Measurements from ENCODE around the gene REST. TPM values are rescaled to one million over a fixed set of nuclear protein-coding genes. Genes with fewer than 3 reads are reported as not detected.
"Not testable (repeated sequence)": the region's sequence is repeated elsewhere in the genome, so short reads cannot be mapped to it uniquely, and the experiment has no call there.

The REST gene
- total RNA-seq, 1 experiment from 2014 or later = 98.1 TPM

DNA sequence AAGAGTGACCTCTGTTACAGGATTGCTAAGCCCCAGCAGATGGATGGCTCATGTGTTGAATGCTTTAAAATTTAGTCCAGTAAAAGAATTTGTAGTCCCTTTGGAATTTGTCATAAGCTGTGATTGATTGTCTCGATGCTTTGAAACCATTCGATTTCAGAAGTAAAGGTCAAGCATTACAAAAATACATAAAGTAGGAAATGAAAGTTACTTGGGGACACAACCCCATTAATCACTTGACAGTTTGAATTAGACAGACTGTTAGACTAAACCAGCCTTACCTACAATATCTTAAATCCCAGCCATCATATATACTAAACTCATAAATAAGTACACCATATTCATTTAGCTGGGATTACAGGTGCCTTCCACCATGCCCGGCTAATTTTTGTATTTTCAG is 6.6 kb downstream of the REST start:
- no peak overlapping the region for H2BK20ac ChIP-seq (ENCODE audit: low read depth, low read length, poor library complexity, severe bottlenecking)
- WGBS (ENCODE audit: extremely low coverage, insufficient read length, low lambda C conversion rate) = no CpG with 5 or more reads among the region's 3 CpGs
- H3K79me1 ChIP-seq (ENCODE audit: insufficient read depth, low read depth, low read length, poor library complexity, severe bottlenecking) = peaks cover 12% of the 10 kb centered on the region
- TF ChIP-seq, protein P1, sequence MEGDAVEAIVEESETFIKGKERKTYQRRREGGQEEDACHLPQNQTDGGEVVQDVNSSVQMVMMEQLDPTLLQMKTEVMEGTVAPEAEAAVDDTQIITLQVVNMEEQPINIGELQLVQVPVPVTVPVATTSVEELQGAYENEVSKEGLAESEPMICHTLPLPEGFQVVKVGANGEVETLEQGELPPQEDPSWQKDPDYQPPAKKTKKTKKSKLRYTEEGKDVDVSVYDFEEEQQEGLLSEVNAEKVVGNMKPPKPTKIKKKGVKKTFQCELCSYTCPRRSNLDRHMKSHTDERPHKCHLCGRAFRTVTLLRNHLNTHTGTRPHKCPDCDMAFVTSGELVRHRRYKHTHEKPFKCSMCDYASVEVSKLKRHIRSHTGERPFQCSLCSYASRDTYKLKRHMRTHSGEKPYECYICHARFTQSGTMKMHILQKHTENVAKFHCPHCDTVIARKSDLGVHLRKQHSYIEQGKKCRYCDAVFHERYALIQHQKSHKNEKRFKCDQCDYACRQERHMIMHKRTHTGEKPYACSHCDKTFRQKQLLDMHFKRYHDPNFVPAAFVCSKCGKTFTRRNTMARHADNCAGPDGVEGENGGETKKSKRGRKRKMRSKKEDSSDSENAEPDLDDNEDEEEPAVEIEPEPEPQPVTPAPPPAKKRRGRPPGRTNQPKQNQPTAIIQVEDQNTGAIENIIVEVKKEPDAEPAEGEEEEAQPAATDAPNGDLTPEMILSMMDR (conservative IDR thresholded peaks at IDR 0.05) = no peak
- no peak overlapping the region for H4K8ac ChIP-seq (replicated peaks; ENCODE audit: insufficient read length, low read depth, low read length)
- no peak overlapping the region for H3T11ph ChIP-seq (ENCODE audit: low read length)
- no peak overlapping the region for H3K4me2 ChIP-seq (ENCODE audit: insufficient read depth, insufficient read length, low read length)
- no peak overlapping the region for H2BK12ac ChIP-seq (ENCODE audit: insufficient read length, low read depth, low read length)
- no peak overlapping the region for H3K23ac ChIP-seq (ENCODE audit: insufficient read length, low read depth, low read length)
- H3K27ac ChIP-seq (ENCODE audit: insufficient read length, low read depth, low read length) = no peak overlapping the region
- H3K9me3 ChIP-seq (ENCODE audit: control insufficient read depth, low read depth, low read length) = no peaks in the 10 kb centered on the region
- no peaks in the 10 kb centered on the region; the same call in 1 of the 2 replicates for H3K4me1 ChIP-seq (ENCODE audit: insufficient read depth, low read length)
- no peak overlapping the region for H2AK5ac ChIP-seq (ENCODE audit: insufficient read length, low read length)
- H3K79me2 ChIP-seq (ENCODE audit: insufficient read depth, low read length) = peaks cover 23% of the 10 kb centered on the region; the same call in 1 of the 2 replicates
- Mint-ChIP-seq H3K4me3 (no peak overlapping the region), H3K27me3 (ENCODE audit: low read depth) (no peaks in the 10 kb centered on the region), H3K4me1 (peaks cover 23 to 29% of the 10 kb centered on the region in 2 experiments), H3K9me3 (no peaks in the 10 kb centered on the region), H3K27ac (no peak overlapping the region), H3K36me3 (ENCODE audit: insufficient read depth in 1 of 3, low read depth in 3 of 3) (peaks cover 17 to 54% (median 33%) of the 10 kb centered on the region in 3 experiments)
- no peak overlapping the region for H3K18ac ChIP-seq (ENCODE audit: insufficient read length, low read depth, low read length)
- no peaks in the 10 kb centered on the region for H3K27me3 ChIP-seq (ENCODE audit: insufficient read depth, low read length)
- H2BK15ac ChIP-seq (ENCODE audit: low read depth, low read length) = no peak overlapping the region
- DNase-seq = no peak
- no peak overlapping the region for H3K56ac ChIP-seq (ENCODE audit: insufficient read length, low read depth, low read length)
- peaks cover 5% of the 10 kb centered on the region for H3K23me2 ChIP-seq (ENCODE audit: insufficient read length, low read depth, low read length, poor library complexity, severe bottlenecking)
- no peak overlapping the region for H4K91ac ChIP-seq (ENCODE audit: insufficient read length, low read depth, low read length)
- H4K20me1 ChIP-seq (ENCODE audit: control insufficient read depth, insufficient read depth, insufficient read length) = no peaks in the 10 kb centered on the region
- no peak overlapping the region for H4K5ac ChIP-seq (ENCODE audit: insufficient read length, low read depth, low read length)
- no peak overlapping the region for H2AFZ ChIP-seq (ENCODE audit: low read length)
- H3K4ac ChIP-seq (ENCODE audit: low read depth, low read length) = no peak overlapping the region
- no peak overlapping the region for H3K9ac ChIP-seq (ENCODE audit: extremely low read depth, insufficient read length, low read length)
- H2BK5ac ChIP-seq (ENCODE audit: insufficient read length, low read length) = no peak overlapping the region
- no peak overlapping the region for H3K14ac ChIP-seq (ENCODE audit: insufficient read depth, low read length)
- no peak overlapping the region for H2BK120ac ChIP-seq (ENCODE audit: low read depth, low read length, poor library complexity, severe bottlenecking)

DNA sequence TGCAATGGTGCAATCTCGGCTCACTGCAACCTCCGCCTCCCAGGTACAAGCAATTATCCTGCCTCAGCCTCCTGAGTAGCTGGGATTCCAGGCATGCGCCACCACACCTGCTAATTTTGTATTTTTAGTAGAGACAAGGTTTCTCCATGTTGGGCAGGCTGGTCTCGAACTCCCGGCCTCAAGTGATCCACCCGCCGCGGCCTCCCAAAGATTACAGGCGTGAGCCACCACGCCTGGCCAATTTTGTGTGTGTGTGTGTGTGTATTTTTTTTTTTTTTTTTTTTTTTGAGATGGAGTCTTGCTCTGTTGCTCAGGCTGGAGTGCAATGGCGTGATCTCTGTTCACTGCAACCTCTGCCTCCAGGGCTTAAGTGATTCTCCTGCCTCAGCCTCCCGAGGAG is 7.3 kb downstream of the REST start:
- H4K5ac ChIP-seq (ENCODE audit: insufficient read length, low read depth, low read length); DNase-seq; H2BK120ac ChIP-seq (ENCODE audit: low read depth, low read length, poor library complexity, severe bottlenecking); H3K27ac ChIP-seq (ENCODE audit: insufficient read length, low read depth, low read length); H3K4me1 ChIP-seq (ENCODE audit: insufficient read depth, low read length); H3K14ac ChIP-seq (ENCODE audit: insufficient read depth, low read length); H2AK5ac ChIP-seq (ENCODE audit: insufficient read length, low read length); H3T11ph ChIP-seq (ENCODE audit: low read length); H3K27me3 Mint-ChIP-seq (ENCODE audit: low read depth); H3K18ac ChIP-seq (ENCODE audit: insufficient read length, low read depth, low read length); H4K91ac ChIP-seq (ENCODE audit: insufficient read length, low read depth, low read length); H3K27me3 ChIP-seq (ENCODE audit: insufficient read depth, low read length); H3K27ac Mint-ChIP-seq; H3K23ac ChIP-seq (ENCODE audit: insufficient read length, low read depth, low read length); H3K23me2 ChIP-seq (ENCODE audit: insufficient read length, low read depth, low read length, poor library complexity, severe bottlenecking); H3K4ac ChIP-seq (ENCODE audit: low read depth, low read length); H3K56ac ChIP-seq (ENCODE audit: insufficient read length, low read depth, low read length); H3K9me3 Mint-ChIP-seq; H3K4me3 Mint-ChIP-seq; H2BK20ac ChIP-seq (ENCODE audit: low read depth, low read length, poor library complexity, severe bottlenecking); H2BK5ac ChIP-seq (ENCODE audit: insufficient read length, low read length); H2BK15ac ChIP-seq (ENCODE audit: low read depth, low read length); H4K8ac ChIP-seq (replicated peaks; ENCODE audit: insufficient read length, low read depth, low read length); H2AFZ ChIP-seq (ENCODE audit: low read length); H2BK12ac ChIP-seq (ENCODE audit: insufficient read length, low read depth, low read length); H3K9me3 ChIP-seq (ENCODE audit: control insufficient read depth, low read depth, low read length); H4K20me1 ChIP-seq (ENCODE audit: control insufficient read depth, insufficient read depth, insufficient read length); H3K9ac ChIP-seq (ENCODE audit: extremely low read depth, insufficient read length, low read length); H3K4me2 ChIP-seq (ENCODE audit: insufficient read depth, insufficient read length, low read length): not testable (repeated sequence)
- Histone ChIP-seq H3K79me2 (ENCODE audit: insufficient read depth, low read length) (peaks cover 21% of the 10 kb centered on the region; the same call in 1 of the 2 replicates), H3K79me1 (ENCODE audit: insufficient read depth, low read depth, low read length, poor library complexity, severe bottlenecking) (peaks cover 12% of the 10 kb centered on the region)
- WGBS (ENCODE audit: extremely low coverage, insufficient read length, low lambda C conversion rate) = no CpG with 5 or more reads among the region's 12 CpGs
- peaks cover 17 to 58% (median 39%) of the 10 kb centered on the region in 3 experiments for H3K36me3 Mint-ChIP-seq (ENCODE audit: insufficient read depth in 1 of 3, low read depth in 3 of 3)
- H3K4me1 Mint-ChIP-seq = peaks cover 21 to 23% of the 10 kb centered on the region in 2 experiments

Measured in H9 (cell line).